ENCODE data around the gene LECT2. TPM values are rescaled to one million over a fixed set of nuclear protein-coding genes. Genes with fewer than 3 reads are reported as not detected.

LECT2 gene
- total RNA-seq, 1 experiment from 2014 or later: not detected

DNA sequence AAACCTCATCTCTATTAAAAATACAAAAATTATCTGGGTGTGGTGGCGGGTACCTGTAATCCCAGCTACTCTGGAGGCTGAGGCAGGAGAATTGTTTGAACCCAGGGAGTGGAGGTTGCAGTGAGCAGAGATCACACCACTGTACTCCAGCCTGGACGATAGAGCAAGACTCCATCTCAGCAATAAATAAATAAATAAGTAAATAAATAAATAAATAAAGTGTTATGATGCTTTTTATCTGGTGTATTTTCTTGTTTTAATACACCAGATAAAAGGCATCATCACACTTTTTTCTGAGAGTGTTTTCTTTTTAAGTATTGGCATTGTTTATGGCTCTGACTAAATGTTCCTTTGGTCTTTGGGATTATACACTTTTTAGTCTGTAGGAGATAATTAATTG, 24.2 kb upstream of the LECT2 start:
- DNase-seq (ENCODE audit: low read depth): no peak

DNA sequence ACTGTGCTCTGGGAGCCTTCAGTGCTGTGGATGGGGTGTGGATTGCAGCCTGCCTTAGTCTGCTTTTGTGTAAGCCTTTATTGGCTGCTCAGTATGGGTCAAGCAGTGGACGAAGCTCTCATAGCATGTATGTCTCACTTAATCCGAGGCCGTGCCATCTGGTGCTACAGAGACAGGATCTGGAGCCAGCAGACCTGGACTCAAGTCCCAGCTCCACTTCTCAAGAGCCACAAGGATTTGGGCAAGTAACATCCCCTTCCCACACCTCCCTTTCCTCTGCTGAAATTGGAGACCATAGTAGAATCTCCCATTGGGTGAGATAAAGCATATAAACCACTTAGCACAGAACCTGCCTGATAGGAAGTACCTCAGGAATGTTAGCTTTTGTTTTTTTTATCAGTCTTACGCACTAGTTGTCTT, 23.4 kb upstream of the LECT2 start:
- no peak for DNase-seq (ENCODE audit: low read depth)

DNA sequence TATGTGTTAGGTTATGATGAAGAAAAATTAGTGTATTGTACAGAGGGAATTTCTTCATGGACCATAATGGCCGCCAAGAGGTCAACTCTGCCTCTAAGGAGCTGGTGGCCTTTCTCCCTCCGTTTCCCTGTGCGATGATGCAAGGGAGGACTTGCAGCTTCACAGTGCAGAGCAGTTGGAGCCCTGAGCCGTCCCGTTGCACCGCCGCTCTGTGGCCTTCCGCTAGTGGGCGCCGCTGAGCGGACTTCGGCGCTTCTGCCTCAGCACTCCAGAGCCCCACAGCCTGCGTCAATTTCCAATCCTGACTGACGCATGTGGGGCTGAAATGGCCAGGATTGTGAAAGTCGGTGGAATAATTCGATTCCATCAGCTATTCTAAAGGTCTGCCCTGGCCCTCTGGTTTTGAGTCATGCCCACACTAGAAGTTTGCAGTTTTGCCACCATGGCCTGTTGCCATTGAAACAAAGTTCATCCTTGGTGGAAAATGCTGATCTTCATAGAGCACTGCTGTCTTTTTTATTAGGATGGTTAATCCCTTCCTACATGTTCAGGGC, 22.7 kb upstream of the LECT2 start:
- DNase-seq (ENCODE audit: low read depth): no peak

DNA sequence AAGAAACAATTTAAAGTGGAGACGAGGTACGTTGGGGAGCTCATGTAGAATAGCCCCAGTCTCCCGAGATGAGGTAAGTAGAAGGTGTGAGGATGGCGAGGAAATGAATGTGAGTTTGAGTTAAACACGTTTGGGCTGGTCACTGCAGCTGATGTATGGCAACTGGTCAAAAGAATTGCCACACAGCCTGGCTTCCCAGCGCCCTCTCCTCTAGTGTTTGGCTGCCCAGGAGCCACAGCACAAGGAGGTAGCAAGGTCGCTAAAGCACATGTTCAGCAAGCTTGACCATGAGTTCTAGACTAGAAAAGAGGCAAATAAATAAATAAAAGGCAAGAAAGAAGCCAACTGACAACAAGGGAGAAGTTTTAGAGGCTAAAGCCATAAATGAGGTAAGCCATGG, 21.4 kb upstream of the LECT2 start:
- DNase-seq (ENCODE audit: low read depth): no peak

DNA sequence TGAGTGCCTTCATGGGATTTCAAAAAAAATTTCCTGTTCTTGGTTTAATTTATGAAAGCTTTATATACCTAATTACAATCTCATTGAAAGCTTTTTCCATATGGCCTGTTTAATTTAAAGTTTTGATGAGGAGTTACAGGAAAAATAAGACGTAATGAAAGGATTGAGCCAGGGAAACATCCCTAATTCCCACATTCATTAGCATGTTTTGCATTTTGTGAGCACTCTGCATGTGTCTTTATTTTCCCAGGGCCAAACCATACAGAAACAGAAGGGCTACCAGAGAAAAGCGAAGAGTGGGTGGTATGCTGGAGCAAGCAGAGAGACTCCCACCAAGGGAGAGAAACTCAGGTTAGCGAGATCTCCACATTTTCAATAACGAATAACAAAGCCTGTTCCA, 20.3 kb upstream of the LECT2 start:
- no peak for DNase-seq (ENCODE audit: low read depth)

DNA sequence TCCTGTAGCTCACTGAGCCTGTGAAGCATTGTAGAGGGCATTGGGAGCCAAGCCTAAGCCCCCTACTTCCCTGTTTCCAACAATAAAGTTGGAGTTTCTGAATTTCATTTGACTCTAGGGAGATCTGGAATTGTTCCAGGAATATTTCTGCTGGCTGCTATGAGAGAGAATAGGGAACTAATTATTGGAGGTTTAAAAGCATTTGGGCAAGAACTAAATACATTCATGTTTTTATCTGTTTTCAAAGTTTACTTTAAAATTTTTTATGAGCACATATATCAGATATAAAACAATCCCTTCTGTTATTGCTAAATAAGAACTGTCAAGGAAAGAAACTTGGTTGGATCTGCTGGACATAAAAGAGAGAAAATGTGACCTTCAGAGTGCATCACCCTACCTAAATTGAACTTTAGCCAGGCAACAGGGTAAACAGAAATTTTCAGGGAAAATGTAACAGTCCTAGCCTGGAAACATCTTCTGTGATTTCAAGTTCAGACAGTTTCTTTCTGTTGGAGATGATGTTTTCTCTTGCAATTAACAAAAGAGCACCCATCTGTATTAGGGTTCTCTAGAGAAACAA, 19.3 kb upstream of the LECT2 start:
- DNase-seq (ENCODE audit: low read depth): no peak

DNA sequence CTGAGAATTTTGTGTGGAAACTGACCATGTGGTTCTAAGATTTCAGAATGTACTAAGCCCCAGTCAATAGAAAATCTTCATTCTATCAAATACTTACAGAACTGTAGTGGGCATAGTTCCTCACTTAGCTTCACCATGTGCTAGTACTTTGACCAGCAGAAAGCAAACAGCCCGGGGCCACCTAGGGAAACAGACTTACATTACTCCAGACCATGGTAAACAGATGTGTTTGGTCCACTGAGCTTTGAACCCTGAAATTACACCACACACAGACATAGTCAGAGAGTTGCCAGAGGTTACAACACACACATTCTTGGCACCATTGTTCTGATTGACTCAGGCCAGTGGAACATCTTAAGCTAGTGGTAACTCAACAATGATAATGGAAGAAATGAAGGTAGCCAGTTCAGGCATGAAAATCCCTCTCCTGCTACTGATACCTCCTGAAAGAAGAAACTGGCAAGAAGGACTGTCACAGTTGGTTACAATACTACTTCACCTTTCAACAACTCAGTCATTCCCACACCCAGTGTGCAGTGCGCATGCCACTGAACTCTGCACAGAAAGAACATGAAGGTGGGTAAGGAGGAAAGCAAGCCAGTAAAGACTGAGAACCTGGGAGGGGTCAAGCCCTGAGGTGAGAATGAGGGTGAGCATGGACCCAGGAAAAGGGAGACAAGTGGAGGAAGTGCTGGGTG, 18.7 kb upstream of the LECT2 start:
- no peak for DNase-seq (ENCODE audit: low read depth)

DNA sequence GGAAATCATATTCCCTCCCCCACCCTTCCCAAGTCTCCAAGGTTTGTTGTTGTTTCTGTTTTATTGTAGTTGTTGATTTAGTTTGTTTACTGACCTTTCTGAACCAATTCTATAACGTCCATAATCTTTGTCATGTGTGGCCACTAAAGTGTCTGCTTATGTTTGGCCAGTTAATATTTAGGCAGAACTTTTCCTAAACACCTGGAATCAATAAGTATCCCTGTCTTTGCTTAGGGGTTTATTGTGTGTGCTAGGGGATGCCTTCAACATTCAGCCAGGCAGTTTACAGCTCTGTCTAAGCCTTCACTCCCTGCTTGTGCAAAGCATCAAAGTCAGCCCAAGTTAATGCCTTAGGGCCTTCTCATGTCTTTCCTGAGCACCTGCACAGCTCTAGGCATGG, 16.9 kb upstream of the LECT2 start:
- no peak for DNase-seq (ENCODE audit: low read depth)

DNA sequence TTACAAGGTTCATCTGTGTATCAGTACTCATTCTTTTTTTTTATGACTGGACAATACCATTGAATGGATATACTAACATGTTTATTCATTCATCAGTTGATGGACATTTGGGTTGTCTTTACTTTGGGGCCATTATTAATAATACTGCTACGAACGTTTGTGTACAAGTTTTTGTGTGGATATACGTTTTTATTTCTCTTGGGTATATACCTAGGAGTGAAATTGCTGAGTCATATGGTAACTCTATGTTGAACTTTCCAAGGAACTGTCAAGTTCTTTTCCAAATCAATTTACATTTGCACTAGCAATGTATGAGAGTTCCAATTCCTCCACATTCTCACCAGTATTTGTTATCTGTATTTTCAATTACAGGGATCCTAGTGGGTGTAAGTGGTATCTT, 12.0 kb upstream of the LECT2 start:
- no peak for DNase-seq (ENCODE audit: low read depth)

DNA sequence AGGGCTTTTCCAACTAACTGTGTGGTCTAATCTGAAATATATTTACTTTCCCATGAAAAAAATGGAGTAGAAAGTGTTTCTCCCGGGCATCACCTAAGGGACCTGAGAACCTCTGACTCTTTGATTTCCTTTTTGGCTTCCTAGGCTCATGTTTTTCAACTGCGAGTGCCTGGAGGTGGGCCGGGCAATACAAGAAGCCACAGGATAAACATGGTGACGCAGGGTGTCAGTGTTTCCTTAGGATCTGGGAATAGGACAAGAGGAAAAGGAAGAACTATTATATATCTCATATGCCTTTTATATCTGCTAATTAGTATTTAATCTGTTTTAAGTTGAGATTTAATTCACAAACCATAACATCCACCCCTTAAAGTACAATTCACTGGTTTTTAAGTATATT, 11.4 kb upstream of the LECT2 start:
- no peak for DNase-seq (ENCODE audit: low read depth)

DNA sequence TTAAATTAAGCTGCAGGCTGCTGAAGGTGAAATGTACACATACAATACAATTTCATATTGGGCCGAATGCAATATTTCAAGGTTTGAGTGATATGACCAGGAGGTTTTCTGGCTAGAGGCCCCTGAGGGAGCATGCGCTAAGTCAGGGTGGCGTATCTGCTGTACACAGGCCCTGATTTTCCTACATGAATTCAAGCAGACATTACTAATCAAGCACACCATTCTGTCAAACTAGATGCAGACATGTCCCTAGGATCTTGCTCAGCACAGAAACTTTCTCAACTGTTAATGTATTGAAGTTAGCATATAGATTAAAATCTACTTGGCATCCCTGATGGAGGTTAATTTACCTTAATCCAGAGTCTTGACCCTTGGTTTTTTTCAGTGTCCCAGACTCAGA, 10.7 kb upstream of the LECT2 start:
- no peak for DNase-seq (ENCODE audit: low read depth)

DNA sequence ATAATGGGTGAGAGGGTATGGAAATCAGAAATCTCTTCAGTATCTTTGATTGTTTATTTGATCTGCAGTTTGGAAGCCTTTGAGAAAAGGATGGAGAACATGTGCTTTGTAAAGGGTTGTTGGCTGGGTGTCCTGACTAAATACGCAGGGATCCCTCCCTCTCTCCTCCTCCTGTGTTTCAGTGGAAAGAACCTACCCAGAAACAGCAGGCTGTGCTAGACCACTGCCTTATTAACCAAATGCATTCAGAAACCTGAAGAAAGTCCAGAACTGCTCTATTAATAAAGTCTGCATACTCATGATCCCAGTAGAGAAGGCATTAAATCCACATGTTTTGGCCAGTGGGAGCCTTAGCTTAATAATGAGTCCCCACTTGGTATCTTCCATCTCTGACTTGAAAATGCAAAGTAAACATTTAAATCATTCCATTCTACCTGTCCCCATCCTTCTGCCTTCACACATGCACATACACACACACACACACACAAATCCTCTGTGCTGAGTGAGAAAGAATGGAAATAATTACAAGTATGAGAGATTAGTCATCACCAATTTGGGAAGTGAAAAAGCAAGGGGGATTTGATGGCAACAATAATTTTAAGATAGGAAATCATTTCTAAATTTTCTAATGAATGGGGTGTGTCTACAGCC, 10.0 kb upstream of the LECT2 start:
- no peak for DNase-seq (ENCODE audit: low read depth)

DNA sequence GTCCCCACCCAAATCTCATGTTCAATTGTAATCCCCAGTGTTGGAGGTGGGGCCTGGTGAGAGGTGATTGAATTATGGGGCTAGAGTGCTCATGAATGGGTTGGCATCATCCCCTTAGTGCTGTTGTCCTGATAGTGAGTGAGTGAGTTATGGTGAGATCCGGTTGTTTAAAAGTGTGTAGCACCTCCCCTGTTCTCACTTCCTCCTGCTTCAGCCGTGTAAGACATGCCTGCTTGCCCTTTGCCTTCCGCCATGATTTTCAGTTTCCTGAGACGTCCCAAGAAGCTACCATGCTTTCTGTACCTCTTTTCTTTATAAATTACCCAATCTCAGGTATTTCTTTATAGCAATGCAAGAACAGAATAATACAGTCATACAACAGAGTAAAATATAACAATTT, 742 bp upstream of the LECT2 start:
- no peak for DNase-seq (ENCODE audit: low read depth)

DNA sequence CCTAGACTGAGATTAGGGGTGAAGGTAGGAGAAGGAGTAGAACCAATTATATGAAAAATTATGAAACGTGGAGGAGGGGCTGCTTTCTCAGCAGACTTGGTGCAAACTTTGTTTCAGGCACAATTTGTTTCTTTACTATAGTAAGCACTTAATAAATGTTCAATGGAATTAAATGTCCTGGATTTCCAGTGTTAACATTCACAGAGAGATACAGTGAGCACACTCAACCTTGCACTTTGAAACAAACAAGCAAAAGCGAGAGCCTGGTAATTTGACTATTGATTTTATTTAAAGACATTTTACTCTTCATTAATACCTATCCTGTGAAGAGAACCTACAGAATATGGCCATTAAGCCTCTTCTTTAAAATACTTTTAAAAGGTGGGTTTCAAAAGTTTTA, 933 bp downstream of the LECT2 start:
- DNase-seq (ENCODE audit: low read depth): no peak

DNA sequence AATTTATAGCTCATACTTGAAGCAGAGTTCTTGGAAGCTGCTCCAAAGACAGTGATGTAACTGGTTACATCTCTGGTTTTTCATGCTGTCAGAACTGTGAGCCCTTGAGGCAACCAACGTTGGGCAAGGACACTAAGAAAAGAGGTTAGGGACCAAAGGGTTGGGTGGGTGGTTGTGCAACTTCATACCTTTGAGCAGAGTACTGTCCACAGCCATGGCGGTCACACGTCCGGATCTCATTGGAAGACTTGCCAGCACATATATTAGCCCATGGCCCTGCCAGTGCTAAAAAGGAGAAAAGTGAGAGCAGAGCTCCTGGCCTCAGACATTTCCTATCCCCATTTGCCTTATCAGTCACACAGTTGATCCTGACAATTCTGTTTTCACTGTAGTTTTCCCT, 2.1 kb downstream of the LECT2 start:
- DNase-seq (ENCODE audit: low read depth): no peak

DNA sequence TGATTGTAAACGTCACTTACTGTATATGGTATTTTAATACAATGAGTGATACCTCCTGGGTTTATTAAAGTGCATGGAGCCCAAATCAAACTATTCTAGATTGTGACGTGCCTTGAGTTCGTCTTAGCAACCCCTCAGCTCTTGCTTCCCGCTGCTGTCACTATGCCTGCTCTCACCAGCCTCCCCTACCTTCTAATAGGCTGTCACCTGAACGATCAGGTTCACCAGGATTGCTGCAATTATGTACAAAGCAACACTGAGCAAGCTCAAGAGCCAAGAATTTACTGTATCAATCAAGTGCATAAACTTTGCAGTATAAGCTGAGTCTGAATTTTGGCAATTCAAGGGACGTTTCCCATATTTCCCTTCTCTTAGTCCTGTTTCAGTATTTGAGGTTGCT, 3.0 kb downstream of the LECT2 start:
- no peak for DNase-seq (ENCODE audit: low read depth)

DNA sequence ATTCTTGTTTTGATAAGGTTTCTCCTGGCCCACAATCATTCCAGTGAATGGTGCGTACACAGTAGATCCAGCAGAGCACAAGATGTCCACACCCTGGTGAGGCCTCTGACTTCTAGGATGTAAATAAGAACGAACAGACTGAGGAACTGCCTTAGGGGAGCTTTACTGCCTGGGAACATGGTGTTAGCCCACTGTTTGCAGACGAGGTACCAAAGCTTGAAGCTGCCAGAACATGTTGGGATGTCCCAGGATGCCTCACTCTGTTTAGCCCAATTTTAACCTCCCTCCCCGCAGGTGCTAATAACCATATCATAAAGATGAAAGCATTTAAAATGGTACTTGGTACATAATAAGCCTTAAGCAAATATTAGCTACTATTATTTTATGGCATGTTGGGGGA, 3.5 kb downstream of the LECT2 start:
- DNase-seq (ENCODE audit: low read depth): no peak

DNA sequence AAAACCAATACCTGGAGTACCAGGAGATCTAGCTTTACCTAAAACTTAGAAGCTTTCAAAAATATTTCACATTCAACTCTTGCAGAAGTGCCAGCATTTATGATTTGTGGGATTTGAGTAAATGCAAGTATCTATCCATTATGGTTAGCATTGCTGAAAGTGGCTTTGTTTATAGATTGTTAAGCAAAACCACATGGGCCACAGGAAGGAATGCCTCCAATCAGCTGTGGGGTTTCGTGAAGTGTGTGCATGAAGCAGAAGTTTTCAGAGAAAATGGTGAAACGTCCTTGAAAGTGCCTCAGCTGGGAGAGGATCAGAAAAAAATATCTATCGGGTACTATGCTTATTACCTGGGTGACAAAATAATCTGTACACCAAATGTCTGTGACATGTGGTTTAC, 4.2 kb downstream of the LECT2 start:
- no peak for DNase-seq (ENCODE audit: low read depth)

DNA sequence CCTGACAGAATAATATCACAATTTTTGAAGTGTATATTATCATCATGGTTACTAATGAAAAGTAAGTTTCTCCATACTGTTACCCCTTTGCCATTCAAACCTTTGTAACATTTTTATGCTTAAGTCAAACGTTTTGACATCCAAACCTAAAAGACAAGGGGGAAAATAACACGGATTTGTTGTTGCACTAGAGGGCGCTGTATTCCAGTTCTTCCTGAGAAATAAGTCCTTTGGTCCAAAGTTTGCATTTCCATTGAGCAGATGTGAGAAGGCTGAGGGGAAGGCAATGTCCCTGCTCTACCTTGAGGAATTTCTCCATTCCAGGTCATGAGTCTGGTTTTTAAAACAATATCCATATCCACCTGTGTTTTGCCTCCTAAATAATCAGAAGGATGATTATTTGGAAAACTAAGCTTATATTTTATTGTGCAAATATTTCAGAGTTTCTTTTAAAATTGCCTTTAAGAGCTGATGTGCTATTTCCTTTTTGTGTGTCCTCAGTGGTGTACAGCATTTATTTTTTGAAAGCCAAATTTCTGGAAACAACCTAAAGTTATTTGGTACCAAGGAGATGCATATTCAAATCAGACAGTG, 9.7 kb downstream of the LECT2 start:
- peak; percentile 67 for DNase-seq (ENCODE audit: low read depth)

DNA sequence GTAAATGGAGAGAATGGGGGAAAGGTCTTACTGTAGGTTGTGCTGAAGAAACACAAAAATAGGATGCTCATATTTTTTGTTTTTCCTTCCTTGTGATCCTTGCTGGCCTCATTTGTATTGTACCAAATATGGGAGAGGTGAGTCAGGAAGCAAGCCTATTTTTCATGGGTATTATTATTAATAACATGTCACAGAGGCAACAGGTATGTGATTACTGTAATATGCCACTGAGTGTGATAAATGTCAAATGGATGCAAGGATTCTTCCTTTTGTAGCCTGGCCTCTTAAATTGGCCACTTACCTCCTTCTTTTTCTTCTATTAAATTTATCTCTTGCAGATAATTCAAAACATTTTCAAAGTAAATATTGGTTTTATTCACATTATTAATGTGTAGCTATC, 10.2 kb downstream of the LECT2 start:
- no peak for DNase-seq (ENCODE audit: low read depth)

DNA sequence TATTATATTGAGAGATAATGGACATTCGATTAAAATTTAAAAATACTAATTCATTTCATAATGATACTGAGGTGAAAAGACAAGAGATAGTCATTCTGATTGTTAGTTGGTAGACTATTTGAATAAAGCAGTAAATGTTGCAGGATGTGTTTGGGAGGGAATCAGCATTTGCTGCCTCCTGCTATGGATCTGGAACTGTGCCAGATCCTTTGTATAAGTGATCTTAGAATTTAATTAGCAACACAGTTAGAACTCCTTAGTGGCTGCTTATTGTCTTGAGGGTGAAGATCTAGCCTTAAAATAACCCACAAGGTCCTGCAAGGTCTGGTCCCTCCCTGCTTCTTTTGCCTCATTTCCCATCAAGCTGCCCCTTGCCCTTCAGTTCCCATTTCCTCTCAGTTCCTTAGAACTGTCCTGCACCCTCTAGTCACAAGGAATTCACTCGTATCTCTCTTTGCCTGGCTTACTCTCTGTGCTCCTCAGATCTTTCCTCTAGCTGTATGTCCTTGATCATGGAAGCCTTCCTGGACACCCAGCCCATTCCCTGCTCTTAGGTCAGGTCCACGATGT, 12.5 kb downstream of the LECT2 start:
- DNase-seq (ENCODE audit: low read depth): no peak

DNA sequence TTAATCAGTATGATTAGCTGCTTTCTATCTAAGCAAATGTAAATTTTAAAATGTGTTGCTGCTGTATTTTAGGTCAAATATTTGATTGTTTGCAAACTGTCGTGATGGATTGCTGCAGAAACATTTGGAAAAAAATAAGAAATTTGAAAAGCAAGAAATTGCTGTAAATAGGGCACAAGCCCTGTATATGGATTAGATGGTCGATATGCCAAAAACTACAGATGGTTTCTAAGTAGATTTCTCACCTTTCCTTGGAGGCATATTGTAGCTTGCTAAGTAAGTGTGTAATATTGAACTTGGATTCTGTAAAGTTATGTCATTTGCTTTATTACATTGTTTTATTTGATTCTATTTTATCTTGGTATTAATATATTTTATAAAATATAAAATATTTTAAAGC, 13.1 kb downstream of the LECT2 start:
- DNase-seq (ENCODE audit: low read depth): no peak
